PC-3 (cell line): ENCODE measurements around the gene LILRB3.

Experiments
- CTCF ChIP-seq: fragments of 300-600 bp; sonication (generic); conservative IDR thresholded peaks from 2 replicates; pipeline ENCODE4 v1.5.1; 2017; ENCODE audit warnings: antibody characterized with exemption, low read depth, mild to moderate bottlenecking, low read length
- EZH2 ChIP-seq: fragments of 300-600 bp; sonication (generic); IDR thresholded peaks from one replicate; pipeline ENCODE4 v1.6.1; 2017; ENCODE audit warnings: antibody characterized with exemption, mild to moderate bottlenecking, low read length; ENCODE audit not compliant: unreplicated experiment
- EZH2phosphoT487 ChIP-seq: fragments of 300-600 bp; sonication (generic); IDR thresholded peaks from 2 replicates; pipeline ENCODE4 v1.6.1; 2018; ENCODE audit warnings: mild to moderate bottlenecking, antibody characterized with exemption, low read length, borderline replicate concordance

- TF ChIP-seq EZH2phosphoT487, result no peak
- TF ChIP-seq CTCF, result no peak
- no peak for TF ChIP-seq EZH2
These were observed 39.7 kb upstream of the LILRB3 start for GRCh38 chr19:54262470-54262869.
